Fibroblast of skin of abdomen (primary cell): ENCODE measurements around the gene MYD88.

ENCODE experiments used
- DNase-seq: peaks from one replicate; pipeline ENCODE4 v3.0.0-alpha.2; 2013

Gene MYD88

DNA sequence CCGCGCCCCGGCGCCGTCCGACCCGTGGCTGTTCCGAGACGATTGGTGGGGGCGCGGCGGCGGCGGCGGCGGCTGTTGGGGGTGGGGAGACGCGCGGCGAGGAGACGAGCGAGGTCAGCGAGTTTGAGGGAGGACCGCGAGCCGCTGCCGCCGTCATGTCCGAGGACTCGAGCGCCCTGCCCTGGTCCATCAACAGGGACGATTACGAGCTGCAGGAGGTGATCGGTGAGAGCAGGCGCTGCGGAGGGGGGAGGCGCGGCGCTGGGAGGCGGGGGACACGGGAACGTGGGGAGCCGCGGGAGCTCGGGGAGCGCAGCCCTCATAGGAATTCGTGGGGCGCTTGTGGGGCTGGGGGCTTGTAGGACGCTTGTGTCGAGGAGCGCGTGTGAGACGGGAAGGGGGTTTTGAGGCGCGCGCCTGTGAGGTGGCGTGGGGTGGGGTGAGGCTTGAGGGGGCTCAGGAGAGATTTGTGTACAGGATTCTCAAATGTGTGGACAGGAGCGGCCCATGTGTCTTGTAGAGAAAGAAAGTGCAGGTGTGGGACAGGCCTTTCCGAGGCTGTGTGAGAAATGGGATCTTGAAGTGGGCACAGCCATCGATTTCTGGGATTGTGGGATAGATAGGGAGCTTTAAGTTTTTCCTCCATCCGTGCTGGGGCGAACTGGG, 27.4 kb downstream of the MYD88 start:
- DNase-seq = no peak

DNA sequence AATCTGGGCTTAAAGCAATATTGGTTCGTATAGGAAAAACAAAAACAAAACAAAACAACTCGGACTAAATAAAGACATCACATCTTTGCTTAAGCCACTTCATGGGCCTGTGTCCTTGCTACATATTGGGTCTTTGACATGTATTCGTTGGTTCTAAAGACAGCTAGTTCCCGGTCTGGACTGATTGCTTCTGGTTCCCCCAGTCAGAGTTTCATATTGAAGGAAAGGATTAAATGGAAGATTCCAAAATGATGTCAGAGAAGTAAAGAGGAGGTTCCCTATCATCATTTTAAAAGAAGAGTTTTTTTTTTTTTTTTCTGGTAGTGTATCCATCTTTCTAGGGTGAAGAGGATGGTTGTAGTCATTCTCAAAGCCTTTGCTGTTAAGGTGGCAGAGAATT, 29.1 kb downstream of the MYD88 start:
- DNase-seq = no peak

GRCh38 chr3:38168151-38169026, 29.9 kb downstream of the MYD88 start:
- DNase-seq = peak; percentile 68

DNA sequence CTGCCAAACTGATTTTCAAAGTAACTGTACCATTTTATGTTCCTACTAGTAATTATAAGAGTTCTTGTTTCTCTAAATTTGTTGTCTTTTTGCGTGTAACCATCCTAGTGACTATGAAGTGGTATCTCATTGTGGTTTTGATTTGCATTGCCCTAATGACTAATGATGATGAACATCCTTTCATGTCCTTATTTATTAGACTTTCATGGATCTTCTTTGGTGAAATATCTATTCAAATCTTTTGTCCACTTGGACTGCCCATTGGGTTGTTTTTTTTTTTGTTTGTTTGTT, 30.5 kb downstream of the MYD88 start:
- DNase-seq = peak; percentile 39

- no peak for DNase-seq
Observed at GRCh38 chr3:38170722-38171121, 32.3 kb downstream of the MYD88 start.

DNA sequence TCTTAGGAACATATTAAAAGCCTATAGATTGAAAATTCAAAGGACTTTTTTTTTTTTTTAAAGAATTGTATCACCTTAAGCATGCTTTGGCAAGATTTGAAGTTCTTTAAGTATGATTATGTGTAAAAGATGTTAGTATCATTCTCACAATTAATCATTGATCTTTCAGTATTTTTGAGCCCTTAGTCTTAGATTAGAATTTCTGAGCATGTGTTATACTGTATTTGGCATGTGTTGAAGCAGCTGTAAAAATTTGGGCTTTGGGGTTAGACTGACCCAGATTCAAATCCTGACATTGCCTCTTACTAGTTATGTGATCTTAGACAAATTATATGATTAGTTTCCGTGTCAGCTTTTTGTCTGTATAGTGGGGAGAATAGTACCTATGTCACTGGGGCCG, 33.2 kb downstream of the MYD88 start:
- no peak for DNase-seq

DNA sequence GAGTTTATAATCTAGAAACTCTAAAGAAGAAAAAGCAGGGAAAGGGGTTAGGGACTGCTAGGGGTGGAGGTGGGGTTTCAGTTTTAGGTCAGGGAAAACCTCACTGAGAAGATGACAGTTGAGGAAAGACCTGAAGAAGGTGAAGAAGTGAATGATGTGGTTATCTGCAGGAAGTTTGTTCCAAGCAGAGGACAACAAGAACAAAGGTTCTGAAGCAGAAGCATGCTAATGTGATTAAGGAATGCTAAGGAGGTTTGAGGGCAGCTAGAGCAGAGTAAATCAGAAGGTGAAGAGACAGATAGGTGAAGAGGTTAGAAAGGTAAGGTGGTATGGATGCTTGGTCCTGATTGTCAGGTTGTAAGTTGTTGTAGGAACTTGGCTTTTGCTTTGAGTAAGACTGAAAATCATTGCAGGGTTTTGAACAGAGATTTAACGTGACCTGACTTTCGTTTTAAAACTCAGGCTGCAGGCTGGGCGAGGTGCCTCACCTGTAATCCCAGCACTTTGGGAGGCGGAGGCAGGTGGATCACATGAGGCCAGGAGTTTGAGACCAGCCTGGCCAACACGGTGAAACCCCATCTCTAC, 35.5 kb downstream of the MYD88 start:
- no peak for DNase-seq

GRCh38 chr3:38177181-38177580, 38.7 kb downstream of the MYD88 start:
- DNase-seq = no peak

GRCh38 chr3:38186781-38187180, 48.3 kb downstream of the MYD88 start:
- DNase-seq = no peak

- no peak for DNase-seq
Observed at GRCh38 chr3:38190481-38190881, 52.0 kb downstream of the MYD88 start.
